Right atrium auricular region (tissue), 2 donors: ENCODE results near the gene CACNA1D. TPM values are rescaled to one million over a fixed set of nuclear protein-coding genes. Genes with fewer than 3 reads are reported as not detected.

ENCODE experiments used
- DNase-seq: peaks from one replicate; pipeline ENCODE4 v3.0.0-alpha.2; 2019; ENCODE audit warnings: low spot score
- H3K27ac ChIP-seq, 2 donors: fragments of 200-600 bp; sonication (generic); 1 replicate in 1 of 2; 2 replicates in 1 of 2; pipeline ENCODE4 v1.5.1; 2016 to 2019
- H3K27me3 ChIP-seq, 2 donors: fragments of 200-600 bp; sonication (generic); one replicate each; pipeline versions ENCODE4 v1.5.1 to v1.6.0; 2017 to 2019
- H3K36me3 ChIP-seq: fragments of 200-600 bp; sonication (generic); one replicate; pipeline ENCODE4 v1.5.1; 2016
- H3K4me1 ChIP-seq, 2 donors: fragments of 200-600 bp; sonication (generic); one replicate each; pipeline versions ENCODE4 v1.5.1 to v1.6.0; 2017 to 2019
- H3K4me3 ChIP-seq, 2 donors: fragments of 200-600 bp; sonication (generic); 1 replicate in 1 of 2; 2 replicates in 1 of 2; pipeline ENCODE4 v1.5.1; 2017 to 2019; ENCODE audit warnings: mild to moderate bottlenecking in 1 of 2, moderate library complexity in 1 of 2
- H3K9me3 ChIP-seq, 2 donors: fragments of 200-600 bp; sonication (generic); one replicate each; pipeline ENCODE4 v1.5.1; 2019
- total RNA-seq, 2 donors: library from RNA; depleted of rRNA; stranded (reverse); fragments of >200 nt; gene quantifications; one replicate each; pipeline ENCODE4 v1.1.0, GENCODE V29; 2016
- TF ChIP-seq, protein P1 (sequence below), 2 donors: fragments of 200-600 bp; sonication (generic); IDR thresholded peaks; one replicate each; pipeline ENCODE4 v1.5.1; 2019; ENCODE audit warnings: antibody characterized with exemption in 2 of 2

Gene CACNA1D
- total RNA-seq, 2 donors from 2014 or later: 2.7 to 9.6 TPM

DNA sequence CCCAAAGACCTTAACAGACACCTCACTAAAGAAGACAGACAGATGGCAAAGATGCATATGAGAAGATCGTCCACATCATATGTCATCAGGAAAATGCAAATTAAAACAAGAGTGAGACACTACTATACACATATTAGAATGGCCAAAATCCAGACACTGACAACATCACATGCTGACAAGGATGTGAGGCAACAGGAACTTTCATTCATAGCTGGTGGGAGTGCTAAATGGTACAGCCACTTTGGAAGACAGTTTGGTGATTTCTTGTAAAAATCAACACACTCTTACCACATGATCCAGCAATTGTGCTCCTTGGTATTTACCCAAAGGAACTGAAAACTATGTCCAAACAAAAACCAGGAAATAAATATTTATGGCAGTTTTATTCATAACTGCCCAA, 334.2 kb downstream of the CACNA1D start:
- no peak overlapping the region for H3K27ac ChIP-seq
- TF ChIP-seq, protein P1, sequence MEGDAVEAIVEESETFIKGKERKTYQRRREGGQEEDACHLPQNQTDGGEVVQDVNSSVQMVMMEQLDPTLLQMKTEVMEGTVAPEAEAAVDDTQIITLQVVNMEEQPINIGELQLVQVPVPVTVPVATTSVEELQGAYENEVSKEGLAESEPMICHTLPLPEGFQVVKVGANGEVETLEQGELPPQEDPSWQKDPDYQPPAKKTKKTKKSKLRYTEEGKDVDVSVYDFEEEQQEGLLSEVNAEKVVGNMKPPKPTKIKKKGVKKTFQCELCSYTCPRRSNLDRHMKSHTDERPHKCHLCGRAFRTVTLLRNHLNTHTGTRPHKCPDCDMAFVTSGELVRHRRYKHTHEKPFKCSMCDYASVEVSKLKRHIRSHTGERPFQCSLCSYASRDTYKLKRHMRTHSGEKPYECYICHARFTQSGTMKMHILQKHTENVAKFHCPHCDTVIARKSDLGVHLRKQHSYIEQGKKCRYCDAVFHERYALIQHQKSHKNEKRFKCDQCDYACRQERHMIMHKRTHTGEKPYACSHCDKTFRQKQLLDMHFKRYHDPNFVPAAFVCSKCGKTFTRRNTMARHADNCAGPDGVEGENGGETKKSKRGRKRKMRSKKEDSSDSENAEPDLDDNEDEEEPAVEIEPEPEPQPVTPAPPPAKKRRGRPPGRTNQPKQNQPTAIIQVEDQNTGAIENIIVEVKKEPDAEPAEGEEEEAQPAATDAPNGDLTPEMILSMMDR (IDR thresholded peaks at IDR 0.05): no peak
- no peaks in the 10 kb centered on the region for H3K4me1 ChIP-seq
- no peaks in the 10 kb centered on the region for H3K36me3 ChIP-seq
- H3K9me3 ChIP-seq: no peaks in the 10 kb centered on the region
- H3K4me3 ChIP-seq: no peak overlapping the region
- no peaks in the 10 kb centered on the region for H3K27me3 ChIP-seq
- no peak for DNase-seq

DNA sequence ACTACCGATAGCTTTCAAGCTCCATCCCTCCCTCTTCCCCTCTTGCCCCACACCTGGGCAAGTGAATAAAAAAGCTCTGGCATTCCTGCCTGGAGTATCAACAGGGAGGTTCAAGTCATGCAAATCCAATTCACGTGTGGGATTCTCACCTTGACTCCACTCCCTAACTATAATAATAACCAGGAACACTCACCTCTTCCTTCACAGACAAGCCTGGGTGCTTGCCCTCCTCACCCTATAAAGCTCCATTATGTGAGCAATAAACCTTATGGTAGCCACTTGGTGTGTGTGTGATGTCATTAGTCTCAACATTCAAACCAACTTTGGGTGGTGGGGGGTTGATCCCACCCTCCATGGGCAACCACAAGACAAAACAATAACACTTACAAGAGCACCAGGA, 335.2 kb downstream of the CACNA1D start:
- TF ChIP-seq, protein P1 (IDR thresholded peaks at IDR 0.05): no peak
- Histone ChIP-seq H3K9me3 (no peaks in the 10 kb centered on the region), H3K27me3 (no peaks in the 10 kb centered on the region), H3K36me3 (no peaks in the 10 kb centered on the region), H3K27ac (no peak overlapping the region), H3K4me3 (no peak overlapping the region), H3K4me1 (no peaks in the 10 kb centered on the region)
- no peak for DNase-seq

DNA sequence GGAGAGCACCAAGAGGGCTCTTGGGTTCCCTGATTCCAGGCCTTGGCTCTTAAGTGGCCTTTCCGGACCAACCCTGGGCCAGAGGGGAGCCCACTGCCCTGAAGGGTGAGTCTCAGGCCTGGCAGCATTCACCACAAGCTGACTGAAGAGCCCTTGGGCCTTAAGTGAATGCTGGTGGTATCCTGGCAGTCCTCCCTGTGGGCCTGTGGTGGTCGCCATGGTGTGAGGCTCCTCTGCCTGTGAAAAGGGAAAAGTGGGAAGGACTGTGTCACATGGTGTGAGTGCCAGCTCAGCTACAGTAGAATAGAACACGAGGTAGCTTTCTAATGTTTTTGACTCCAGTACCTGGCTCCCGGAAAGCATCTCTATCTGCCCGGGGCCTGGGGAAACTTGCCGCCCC, 336.5 kb downstream of the CACNA1D start:
- no peak overlapping the region for H3K27ac ChIP-seq
- DNase-seq: no peak

DNA sequence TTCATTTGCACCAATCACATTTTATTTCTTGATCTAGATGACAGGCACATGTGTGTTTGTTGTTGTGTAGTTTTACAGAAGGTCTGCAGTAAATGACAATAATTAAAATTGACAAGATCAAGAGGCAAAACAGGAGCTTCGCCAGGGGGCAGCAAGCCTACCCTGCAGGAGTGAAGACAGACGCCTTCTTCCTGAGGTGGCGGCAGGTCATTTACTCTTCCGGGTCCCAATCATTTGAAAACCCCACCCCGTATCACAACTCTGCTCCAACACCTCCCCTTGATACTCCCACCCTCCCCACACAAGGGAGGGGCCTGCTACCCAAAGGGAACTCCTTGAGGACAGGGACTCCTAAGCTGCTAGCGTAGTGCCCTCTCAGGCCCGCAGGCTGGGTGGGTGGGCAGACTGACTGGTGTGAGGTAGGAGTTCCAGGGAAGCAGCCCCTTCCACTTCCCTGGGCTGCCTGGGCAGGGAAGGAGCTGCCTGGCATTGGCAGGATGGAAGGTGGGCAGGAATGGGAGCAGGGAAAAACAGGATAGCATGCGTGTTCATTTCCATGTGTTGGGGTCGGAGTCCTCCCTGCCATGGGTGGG, 338.7 kb downstream of the CACNA1D start:
- Histone ChIP-seq H3K27me3 (no peaks in the 10 kb centered on the region), H3K4me3 (no peak overlapping the region), H3K4me1 (no peaks in the 10 kb centered on the region), H3K36me3 (no peaks in the 10 kb centered on the region), H3K27ac (no peak overlapping the region), H3K9me3 (no peaks in the 10 kb centered on the region)
- no peak for DNase-seq
- TF ChIP-seq, protein P1 (IDR thresholded peaks at IDR 0.05): no peak

More for the DNA sequence above, 336.5 kb downstream of the CACNA1D start:
- Histone ChIP-seq H3K36me3 (no peaks in the 10 kb centered on the region), H3K9me3 (no peaks in the 10 kb centered on the region), H3K4me1 (no peaks in the 10 kb centered on the region), H3K27me3 (no peaks in the 10 kb centered on the region), H3K4me3 (no peak overlapping the region)
- TF ChIP-seq, protein P1 (IDR thresholded peaks at IDR 0.05): no peak

DNA sequence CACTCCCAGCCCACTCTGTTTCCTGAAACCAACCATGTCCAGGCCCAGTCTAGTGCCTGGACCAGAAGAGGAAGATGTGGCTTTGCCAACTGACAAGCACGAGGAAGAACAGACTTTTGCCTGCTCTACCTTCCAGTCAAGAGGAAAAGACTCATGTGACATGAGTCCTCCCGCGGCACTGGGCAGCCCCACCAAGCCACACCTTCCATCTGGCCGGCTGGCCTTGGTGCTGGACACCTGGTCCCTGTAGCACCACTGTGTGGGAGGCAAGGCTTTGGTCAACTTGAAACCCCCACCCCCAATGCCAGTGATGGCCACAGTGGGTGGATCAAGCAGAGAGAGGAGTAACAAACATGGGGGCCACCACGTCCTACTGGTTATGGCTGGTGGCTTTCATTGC, 339.3 kb downstream of the CACNA1D start:
- TF ChIP-seq, protein P1 (IDR thresholded peaks at IDR 0.05): no peak

More for the DNA sequence above, 339.3 kb downstream of the CACNA1D start:
- Histone ChIP-seq H3K4me3 (no peak overlapping the region), H3K9me3 (no peaks in the 10 kb centered on the region), H3K36me3 (no peaks in the 10 kb centered on the region), H3K27ac (no peak overlapping the region), H3K4me1 (no peaks in the 10 kb centered on the region), H3K27me3 (no peaks in the 10 kb centered on the region)
- DNase-seq: no peak
